ENCODE results near the gene SYNE2.

DNA sequence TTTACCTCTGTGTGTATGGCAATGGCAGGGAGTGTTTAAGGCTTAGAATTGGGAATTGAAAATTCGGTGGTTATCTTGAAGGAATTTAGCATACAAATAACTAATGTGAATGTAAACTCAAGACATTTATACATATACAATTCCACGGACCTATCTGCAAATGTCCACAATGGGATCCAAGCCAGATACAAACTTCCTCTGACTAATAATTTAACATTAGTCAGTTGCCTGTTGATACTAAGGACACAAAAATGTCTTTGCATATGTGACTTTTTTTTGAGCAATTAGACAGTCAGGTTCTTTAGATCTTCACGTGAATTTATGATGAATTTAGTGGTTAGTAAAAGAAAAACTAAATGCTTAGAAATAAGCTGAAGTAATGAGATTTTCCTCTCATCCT, 400.9 kb downstream of the SYNE2 start:
- TF ChIP-seq EP300 (IDR thresholded peaks at IDR 0.05; ENCODE audit: borderline replicate concordance), result no peak
- no peak for TF ChIP-seq NFIC (IDR thresholded peaks at IDR 0.05)
- no peak for TF ChIP-seq MAX (IDR thresholded peaks at IDR 0.05)
- TF ChIP-seq, protein P1, sequence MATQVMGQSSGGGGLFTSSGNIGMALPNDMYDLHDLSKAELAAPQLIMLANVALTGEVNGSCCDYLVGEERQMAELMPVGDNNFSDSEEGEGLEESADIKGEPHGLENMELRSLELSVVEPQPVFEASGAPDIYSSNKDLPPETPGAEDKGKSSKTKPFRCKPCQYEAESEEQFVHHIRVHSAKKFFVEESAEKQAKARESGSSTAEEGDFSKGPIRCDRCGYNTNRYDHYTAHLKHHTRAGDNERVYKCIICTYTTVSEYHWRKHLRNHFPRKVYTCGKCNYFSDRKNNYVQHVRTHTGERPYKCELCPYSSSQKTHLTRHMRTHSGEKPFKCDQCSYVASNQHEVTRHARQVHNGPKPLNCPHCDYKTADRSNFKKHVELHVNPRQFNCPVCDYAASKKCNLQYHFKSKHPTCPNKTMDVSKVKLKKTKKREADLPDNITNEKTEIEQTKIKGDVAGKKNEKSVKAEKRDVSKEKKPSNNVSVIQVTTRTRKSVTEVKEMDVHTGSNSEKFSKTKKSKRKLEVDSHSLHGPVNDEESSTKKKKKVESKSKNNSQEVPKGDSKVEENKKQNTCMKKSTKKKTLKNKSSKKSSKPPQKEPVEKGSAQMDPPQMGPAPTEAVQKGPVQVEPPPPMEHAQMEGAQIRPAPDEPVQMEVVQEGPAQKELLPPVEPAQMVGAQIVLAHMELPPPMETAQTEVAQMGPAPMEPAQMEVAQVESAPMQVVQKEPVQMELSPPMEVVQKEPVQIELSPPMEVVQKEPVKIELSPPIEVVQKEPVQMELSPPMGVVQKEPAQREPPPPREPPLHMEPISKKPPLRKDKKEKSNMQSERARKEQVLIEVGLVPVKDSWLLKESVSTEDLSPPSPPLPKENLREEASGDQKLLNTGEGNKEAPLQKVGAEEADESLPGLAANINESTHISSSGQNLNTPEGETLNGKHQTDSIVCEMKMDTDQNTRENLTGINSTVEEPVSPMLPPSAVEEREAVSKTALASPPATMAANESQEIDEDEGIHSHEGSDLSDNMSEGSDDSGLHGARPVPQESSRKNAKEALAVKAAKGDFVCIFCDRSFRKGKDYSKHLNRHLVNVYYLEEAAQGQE (IDR thresholded peaks at IDR 0.05; ENCODE audit: low read depth), result no peak
- TF ChIP-seq CEBPB (IDR thresholded peaks at IDR 0.05), result no peak

Measured in Ishikawa (cell line).